OCI-LY7 (cell line): ENCODE measurements around the gene CACNA1D.

ENCODE experiments used
- CTCF ChIP-seq: fragments of 200-600 bp; sonication (generic); conservative IDR thresholded peaks from 2 replicates; pipeline ENCODE4 v1.5.1; 2014; ENCODE audit warnings: mild to moderate bottlenecking, antibody characterized with exemption, low read length, moderate library complexity, mixed read lengths
- EZH2phosphoT487 ChIP-seq: fragments of 200-600 bp; sonication (generic); IDR thresholded peaks from 2 replicates; pipeline ENCODE4 v1.6.1; 2018; ENCODE audit warnings: low read depth, borderline replicate concordance, mild to moderate bottlenecking, mixed run types, antibody characterized with exemption, low read length, moderate library complexity, mixed read lengths

- TF ChIP-seq CTCF (no peak), EZH2phosphoT487 (no peak)
Measured at GRCh38 chr3:53835257-53835656, 340.8 kb downstream of the CACNA1D start.
